WTC11 (cell line): ENCODE data around the gene NR2F2. TPM values are rescaled to one million over a fixed set of nuclear protein-coding genes. Genes with fewer than 3 reads are reported as not detected.

ENCODE experiments used
- ATAC-seq: fragments of 200-7000 bp; cut with Tn5 transposase; 2 replicates; pipeline ENCODE4 v1.10.0; 2021; ENCODE audit warnings: mild to moderate bottlenecking, moderate library complexity
- CTCF ChIA-PET: fragments of 300-600 bp; sonication (Branson Sonifier 250); formaldehyde crosslinking; loops from one replicate; lab custom pipeline; 2021; ENCODE audit warnings: antibody characterized with exemption; lab: Charles Lee
- POLR2A ChIA-PET: fragments of 350-600 bp; sonication (Branson Sonifier 250); formaldehyde crosslinking; loops from one replicate; lab custom pipeline; 2021; ENCODE audit warnings: antibody characterized with exemption; lab: Charles Lee
- DNase-seq: peaks from one replicate; pipeline ENCODE4 v3.0.0; 2021; ENCODE audit warnings: low spot score
- H3K27ac Mint-ChIP-seq: 2 replicates; pipeline ENCODE4 v1.8.0; 2021; ENCODE audit warnings: mixed read lengths
- H3K27me3 Mint-ChIP-seq: 2 replicates; pipeline ENCODE4 v1.8.0; 2021; ENCODE audit warnings: low read depth, mild to moderate bottlenecking, moderate library complexity, mixed read lengths
- H3K36me3 Mint-ChIP-seq: 2 replicates; pipeline ENCODE4 v1.8.0; 2021; ENCODE audit warnings: mixed read lengths
- H3K4me1 Mint-ChIP-seq: 2 replicates; pipeline ENCODE4 v1.8.0; 2022; ENCODE audit warnings: mixed read lengths
- H3K4me3 Mint-ChIP-seq: 2 replicates; pipeline ENCODE4 v1.8.0; 2021; ENCODE audit warnings: mild to moderate bottlenecking, moderate library complexity, mixed read lengths
- H3K9me3 Mint-ChIP-seq: 2 replicates; pipeline ENCODE4 v1.8.0; 2021; ENCODE audit warnings: mixed read lengths
- E2F1 ChIP-seq: sonication (generic); formaldehyde crosslinking; IDR thresholded peaks from 2 replicates; pipeline ENCODE4 v1.8.0; 2022; ENCODE audit warnings: mild to moderate bottlenecking, missing genetic modification reagents
- ESRRA ChIP-seq: sonication (generic); formaldehyde crosslinking; IDR thresholded peaks from 2 replicates; pipeline ENCODE4 v1.8.1; 2022; ENCODE audit warnings: mild to moderate bottlenecking, missing genetic modification reagents, borderline replicate concordance
- FOXJ3 ChIP-seq: sonication (generic); formaldehyde crosslinking; IDR thresholded peaks from 2 replicates; pipeline ENCODE4 v1.9.0; 2021; ENCODE audit warnings: missing genetic modification reagents, mild to moderate bottlenecking, borderline replicate concordance
- FOXK1 ChIP-seq: sonication (generic); formaldehyde crosslinking; IDR thresholded peaks from 2 replicates; pipeline ENCODE4 v1.8.0; 2022; ENCODE audit warnings: mild to moderate bottlenecking, moderate library complexity, missing genetic modification reagents
- IRF2 ChIP-seq: sonication (generic); formaldehyde crosslinking; IDR thresholded peaks from 2 replicates; pipeline ENCODE4 v1.8.0; 2022; ENCODE audit warnings: low read depth, missing genetic modification reagents, borderline replicate concordance
- NR1H2 ChIP-seq: sonication (generic); formaldehyde crosslinking; IDR thresholded peaks from 2 replicates; pipeline ENCODE4 v1.9.0; 2021; ENCODE audit warnings: mild to moderate bottlenecking, moderate library complexity, missing genetic modification reagents
- PRRX2 ChIP-seq: fragments of 250-450 bp; sonication (Bioruptor Pico); IDR thresholded peaks from 2 replicates; pipeline ENCODE4 v1.8.0; 2021; ENCODE audit warnings: mild to moderate bottlenecking
- RORB ChIP-seq: fragments of 250-450 bp; sonication (Bioruptor Pico); IDR thresholded peaks from 2 replicates; pipeline ENCODE4 v1.9.0; 2021; ENCODE audit warnings: mild to moderate bottlenecking
- SP1 ChIP-seq: sonication (generic); formaldehyde crosslinking; conservative IDR thresholded peaks from 2 replicates; pipeline ENCODE4 v1.8.1; 2022; ENCODE audit warnings: missing genetic modification reagents
- USF1 ChIP-seq: sonication (generic); formaldehyde crosslinking; IDR thresholded peaks from 2 replicates; pipeline ENCODE4 v1.8.0; 2022; ENCODE audit warnings: mild to moderate bottlenecking, missing genetic modification reagents
- ZNF416 ChIP-seq: fragments of 250-450 bp; sonication (Bioruptor Pico); IDR thresholded peaks from 2 replicates; pipeline ENCODE4 v1.9.0; 2021; ENCODE audit warnings: mild to moderate bottlenecking, inconsistent platforms
- total RNA-seq: library from RNA; stranded (reverse); gene quantifications from 3 replicates; pipeline ENCODE4 v1.2.3, GENCODE V29; 2021
- TF ChIP-seq, protein P1 (sequence below): sonication (generic); formaldehyde crosslinking; IDR thresholded peaks from 2 replicates; pipeline ENCODE4 v1.8.0; 2023; ENCODE audit warnings: missing genetic modification reagents
- TF ChIP-seq, protein P2 (sequence below): fragments of 250-450 bp; sonication (Bioruptor Pico); conservative IDR thresholded peaks from 2 replicates; pipeline ENCODE4 v1.9.0; 2021; ENCODE audit warnings: mild to moderate bottlenecking
- TF ChIP-seq, protein P3 (sequence below): fragments of 250-450 bp; sonication (Bioruptor Pico); IDR thresholded peaks from 2 replicates; pipeline ENCODE4 v1.9.0; 2021; ENCODE audit warnings: mild to moderate bottlenecking, borderline replicate concordance
- TF ChIP-seq, protein P4 (sequence below): sonication (generic); formaldehyde crosslinking; IDR thresholded peaks from 2 replicates; pipeline ENCODE4 v1.8.1; 2022; ENCODE audit warnings: low read depth, mild to moderate bottlenecking, moderate library complexity, missing genetic modification reagents, borderline replicate concordance
- TF ChIP-seq, protein P5 (sequence below): fragments of 200-600 bp; IDR thresholded peaks from 2 replicates; pipeline ENCODE4 v1.8.0; 2022; ENCODE audit warnings: antibody characterized with exemption
- TF ChIP-seq, protein P6 (sequence below): sonication (generic); formaldehyde crosslinking; IDR thresholded peaks from 2 replicates; pipeline ENCODE4 v1.8.1; 2022; ENCODE audit warnings: mild to moderate bottlenecking, moderate library complexity, missing genetic modification reagents

The NR2F2 gene
- total RNA-seq, 1 experiment from 2014 or later, result 0.57 TPM

GRCh38 chr15:96359616-96360521 is 29.4 kb downstream of the NR2F2 start:
- Mint-ChIP-seq H3K4me1 (peaks cover 58% of the 10 kb centered on the region), H3K4me3 (peak overlapping the region; percentile 52), H3K9me3 (no peaks in the 10 kb centered on the region), H3K36me3 (no peaks in the 10 kb centered on the region; the same call in 1 of the 2 replicates), H3K27ac (no peak overlapping the region), H3K27me3 (no peaks in the 10 kb centered on the region)
- DNase-seq, result no peak
- ChIA-PET POLR2A (interaction anchor here (0.6 kb wide), 1 partner anchor 33 kb away, joined by 3 read pairs; no protein-coding TSS in a partner anchor), CTCF (interaction anchor here (1.0 to 2.8 kb wide), 8 partner anchors 10 to 886 kb away, joined by 3 to 9 read pairs (median 6); no protein-coding TSS in a partner anchor)
- TF ChIP-seq USF1 (CRISPR knock-in tag), result no peak
- no peak for TF ChIP-seq ZNF416
- TF ChIP-seq IRF2 (CRISPR knock-in tag), result no peak
- no peak for TF ChIP-seq SP1 (CRISPR knock-in tag)
- TF ChIP-seq FOXK1 (CRISPR knock-in tag), result no peak
- no peak for TF ChIP-seq ESRRA (CRISPR knock-in tag)
- TF ChIP-seq NR1H2 (CRISPR knock-in tag), result no peak
- no peak for TF ChIP-seq PRRX2 (CRISPR knock-in tag)
- no peak for TF ChIP-seq E2F1
- TF ChIP-seq, protein P1, sequence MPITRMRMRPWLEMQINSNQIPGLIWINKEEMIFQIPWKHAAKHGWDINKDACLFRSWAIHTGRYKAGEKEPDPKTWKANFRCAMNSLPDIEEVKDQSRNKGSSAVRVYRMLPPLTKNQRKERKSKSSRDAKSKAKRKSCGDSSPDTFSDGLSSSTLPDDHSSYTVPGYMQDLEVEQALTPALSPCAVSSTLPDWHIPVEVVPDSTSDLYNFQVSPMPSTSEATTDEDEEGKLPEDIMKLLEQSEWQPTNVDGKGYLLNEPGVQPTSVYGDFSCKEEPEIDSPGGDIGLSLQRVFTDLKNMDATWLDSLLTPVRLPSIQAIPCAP, result no peak
- TF ChIP-seq, protein P2, sequence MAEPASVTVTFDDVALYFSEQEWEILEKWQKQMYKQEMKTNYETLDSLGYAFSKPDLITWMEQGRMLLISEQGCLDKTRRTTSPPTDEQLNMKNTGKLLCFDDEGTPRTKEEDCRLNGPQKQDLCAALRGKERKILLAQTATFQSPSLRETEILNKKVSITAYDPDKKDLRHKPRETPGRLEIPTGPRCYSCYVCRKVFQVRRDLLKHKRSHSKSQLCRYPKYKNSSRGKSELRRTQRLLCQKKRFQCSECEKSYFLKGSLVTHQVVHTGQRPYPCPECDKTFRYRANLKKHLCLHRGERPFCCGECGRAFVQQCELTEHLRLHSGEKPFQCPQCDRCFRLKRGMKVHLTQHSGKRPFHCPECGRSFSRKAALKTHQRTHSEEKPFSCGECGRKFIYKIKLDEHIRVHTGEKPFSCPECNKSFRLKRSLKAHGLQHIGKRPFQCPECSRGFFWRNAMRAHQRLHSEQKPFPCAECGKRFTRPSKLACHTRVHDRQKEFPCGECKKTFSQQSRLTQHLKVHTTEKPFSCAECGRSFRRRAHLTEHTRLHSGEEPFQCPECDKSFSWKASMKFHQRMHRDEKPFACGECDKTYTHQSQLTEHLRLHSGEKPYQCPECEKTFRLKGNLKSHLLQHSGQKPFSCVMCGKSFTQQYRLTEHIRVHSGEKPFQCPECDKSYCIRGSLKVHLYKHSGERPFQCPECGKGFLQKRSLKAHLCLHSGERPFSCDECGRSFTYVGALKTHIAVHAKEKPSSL (CRISPR knock-in tag), result no peak
- peak; percentile 26 for ATAC-seq

GRCh38 chr15:96360581-96361308 is 30.2 kb downstream of the NR2F2 start:
- ChIA-PET CTCF (interaction anchor here (0.6 to 3.9 kb wide), 11 partner anchors 9 to 885 kb away, joined by 3 to 27 read pairs (median 6); no protein-coding TSS in a partner anchor), POLR2A (interaction anchor here (0.6 kb wide), 1 partner anchor 34 kb away, joined by 3 read pairs; no protein-coding TSS in a partner anchor)
- Mint-ChIP-seq H3K27ac (no peak overlapping the region), H3K36me3 (no peaks in the 10 kb centered on the region; the same call in 1 of the 2 replicates), H3K27me3 (no peaks in the 10 kb centered on the region), H3K4me1 (peaks cover 58% of the 10 kb centered on the region), H3K9me3 (no peaks in the 10 kb centered on the region), H3K4me3 (peak overlapping the region; percentile 64)
- no peak for DNase-seq
- ATAC-seq, result peak; percentile 6; the same call in 1 of the 2 replicates
- TF ChIP-seq, protein P3, sequence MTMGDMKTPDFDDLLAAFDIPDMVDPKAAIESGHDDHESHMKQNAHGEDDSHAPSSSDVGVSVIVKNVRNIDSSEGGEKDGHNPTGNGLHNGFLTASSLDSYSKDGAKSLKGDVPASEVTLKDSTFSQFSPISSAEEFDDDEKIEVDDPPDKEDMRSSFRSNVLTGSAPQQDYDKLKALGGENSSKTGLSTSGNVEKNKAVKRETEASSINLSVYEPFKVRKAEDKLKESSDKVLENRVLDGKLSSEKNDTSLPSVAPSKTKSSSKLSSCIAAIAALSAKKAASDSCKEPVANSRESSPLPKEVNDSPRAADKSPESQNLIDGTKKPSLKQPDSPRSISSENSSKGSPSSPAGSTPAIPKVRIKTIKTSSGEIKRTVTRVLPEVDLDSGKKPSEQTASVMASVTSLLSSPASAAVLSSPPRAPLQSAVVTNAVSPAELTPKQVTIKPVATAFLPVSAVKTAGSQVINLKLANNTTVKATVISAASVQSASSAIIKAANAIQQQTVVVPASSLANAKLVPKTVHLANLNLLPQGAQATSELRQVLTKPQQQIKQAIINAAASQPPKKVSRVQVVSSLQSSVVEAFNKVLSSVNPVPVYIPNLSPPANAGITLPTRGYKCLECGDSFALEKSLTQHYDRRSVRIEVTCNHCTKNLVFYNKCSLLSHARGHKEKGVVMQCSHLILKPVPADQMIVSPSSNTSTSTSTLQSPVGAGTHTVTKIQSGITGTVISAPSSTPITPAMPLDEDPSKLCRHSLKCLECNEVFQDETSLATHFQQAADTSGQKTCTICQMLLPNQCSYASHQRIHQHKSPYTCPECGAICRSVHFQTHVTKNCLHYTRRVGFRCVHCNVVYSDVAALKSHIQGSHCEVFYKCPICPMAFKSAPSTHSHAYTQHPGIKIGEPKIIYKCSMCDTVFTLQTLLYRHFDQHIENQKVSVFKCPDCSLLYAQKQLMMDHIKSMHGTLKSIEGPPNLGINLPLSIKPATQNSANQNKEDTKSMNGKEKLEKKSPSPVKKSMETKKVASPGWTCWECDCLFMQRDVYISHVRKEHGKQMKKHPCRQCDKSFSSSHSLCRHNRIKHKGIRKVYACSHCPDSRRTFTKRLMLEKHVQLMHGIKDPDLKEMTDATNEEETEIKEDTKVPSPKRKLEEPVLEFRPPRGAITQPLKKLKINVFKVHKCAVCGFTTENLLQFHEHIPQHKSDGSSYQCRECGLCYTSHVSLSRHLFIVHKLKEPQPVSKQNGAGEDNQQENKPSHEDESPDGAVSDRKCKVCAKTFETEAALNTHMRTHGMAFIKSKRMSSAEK (CRISPR knock-in tag), result no peak
- TF ChIP-seq FOXJ3 (CRISPR knock-in tag), result no peak
- TF ChIP-seq RORB (CRISPR knock-in tag), result no peak
- TF ChIP-seq, protein P4, sequence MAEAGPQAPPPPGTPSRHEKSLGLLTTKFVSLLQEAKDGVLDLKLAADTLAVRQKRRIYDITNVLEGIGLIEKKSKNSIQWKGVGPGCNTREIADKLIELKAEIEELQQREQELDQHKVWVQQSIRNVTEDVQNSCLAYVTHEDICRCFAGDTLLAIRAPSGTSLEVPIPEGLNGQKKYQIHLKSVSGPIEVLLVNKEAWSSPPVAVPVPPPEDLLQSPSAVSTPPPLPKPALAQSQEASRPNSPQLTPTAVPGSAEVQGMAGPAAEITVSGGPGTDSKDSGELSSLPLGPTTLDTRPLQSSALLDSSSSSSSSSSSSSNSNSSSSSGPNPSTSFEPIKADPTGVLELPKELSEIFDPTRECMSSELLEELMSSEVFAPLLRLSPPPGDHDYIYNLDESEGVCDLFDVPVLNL (CRISPR knock-in tag), result no peak
- TF ChIP-seq, protein P5, sequence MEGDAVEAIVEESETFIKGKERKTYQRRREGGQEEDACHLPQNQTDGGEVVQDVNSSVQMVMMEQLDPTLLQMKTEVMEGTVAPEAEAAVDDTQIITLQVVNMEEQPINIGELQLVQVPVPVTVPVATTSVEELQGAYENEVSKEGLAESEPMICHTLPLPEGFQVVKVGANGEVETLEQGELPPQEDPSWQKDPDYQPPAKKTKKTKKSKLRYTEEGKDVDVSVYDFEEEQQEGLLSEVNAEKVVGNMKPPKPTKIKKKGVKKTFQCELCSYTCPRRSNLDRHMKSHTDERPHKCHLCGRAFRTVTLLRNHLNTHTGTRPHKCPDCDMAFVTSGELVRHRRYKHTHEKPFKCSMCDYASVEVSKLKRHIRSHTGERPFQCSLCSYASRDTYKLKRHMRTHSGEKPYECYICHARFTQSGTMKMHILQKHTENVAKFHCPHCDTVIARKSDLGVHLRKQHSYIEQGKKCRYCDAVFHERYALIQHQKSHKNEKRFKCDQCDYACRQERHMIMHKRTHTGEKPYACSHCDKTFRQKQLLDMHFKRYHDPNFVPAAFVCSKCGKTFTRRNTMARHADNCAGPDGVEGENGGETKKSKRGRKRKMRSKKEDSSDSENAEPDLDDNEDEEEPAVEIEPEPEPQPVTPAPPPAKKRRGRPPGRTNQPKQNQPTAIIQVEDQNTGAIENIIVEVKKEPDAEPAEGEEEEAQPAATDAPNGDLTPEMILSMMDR, result no peak
- no peak for TF ChIP-seq SP1 (CRISPR knock-in tag)
- TF ChIP-seq, protein P6, sequence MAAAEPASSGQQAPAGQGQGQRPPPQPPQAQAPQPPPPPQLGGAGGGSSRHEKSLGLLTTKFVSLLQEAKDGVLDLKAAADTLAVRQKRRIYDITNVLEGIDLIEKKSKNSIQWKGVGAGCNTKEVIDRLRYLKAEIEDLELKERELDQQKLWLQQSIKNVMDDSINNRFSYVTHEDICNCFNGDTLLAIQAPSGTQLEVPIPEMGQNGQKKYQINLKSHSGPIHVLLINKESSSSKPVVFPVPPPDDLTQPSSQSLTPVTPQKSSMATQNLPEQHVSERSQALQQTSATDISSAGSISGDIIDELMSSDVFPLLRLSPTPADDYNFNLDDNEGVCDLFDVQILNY (CRISPR knock-in tag), result no peak
